Transverse colon (tissue), 3 donors: ENCODE data around the gene ZNF814.
"Not testable (repeated sequence)": the region's sequence is repeated elsewhere in the genome, so short reads cannot be mapped to it uniquely, and the experiment has no call there.

Experiments used
- POLR2A ChIP-seq: fragments of 450-650 bp; IDR thresholded peaks from one replicate; pipeline ENCODE4 v1.6.1; 2016; ENCODE audit warnings: antibody characterized with exemption, mild to moderate bottlenecking, moderate library complexity
- TF ChIP-seq, protein P1 (sequence below), 5 experiments: fragments of 200-600 bp in 3 of 5; fragments of 450-650 bp in 2 of 5; sonication (generic) in 3 of 5; IDR thresholded peaks; 1 replicate in 2 of 5; 2 replicates in 3 of 5; pipeline ENCODE4 v1.5.1; 2016 to 2017; ENCODE audit warnings: antibody characterized with exemption in 5 of 5, inconsistent platforms in 3 of 5, mild to moderate bottlenecking in 2 of 5, moderate library complexity in 1 of 5

DNA sequence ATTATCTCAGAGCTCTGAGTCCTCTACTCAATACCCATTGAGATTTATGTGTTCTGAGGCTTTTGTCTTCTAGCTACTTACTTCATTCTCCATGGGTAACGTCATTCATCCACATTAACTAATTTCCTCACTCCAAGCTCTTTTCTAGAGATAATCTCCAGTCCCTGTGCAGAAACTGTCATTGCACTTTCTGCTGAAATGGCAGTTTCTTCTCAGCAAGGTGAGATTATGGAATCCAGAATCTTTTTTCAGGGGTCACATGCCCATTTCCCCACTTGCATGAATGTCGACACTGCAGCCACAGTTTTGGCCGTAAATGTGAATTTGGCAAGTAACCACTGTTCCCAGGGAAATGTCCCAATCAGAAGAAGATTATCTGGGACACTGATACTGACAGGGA is 26.5 kb downstream of the ZNF814 start:
- TF ChIP-seq, protein P1, sequence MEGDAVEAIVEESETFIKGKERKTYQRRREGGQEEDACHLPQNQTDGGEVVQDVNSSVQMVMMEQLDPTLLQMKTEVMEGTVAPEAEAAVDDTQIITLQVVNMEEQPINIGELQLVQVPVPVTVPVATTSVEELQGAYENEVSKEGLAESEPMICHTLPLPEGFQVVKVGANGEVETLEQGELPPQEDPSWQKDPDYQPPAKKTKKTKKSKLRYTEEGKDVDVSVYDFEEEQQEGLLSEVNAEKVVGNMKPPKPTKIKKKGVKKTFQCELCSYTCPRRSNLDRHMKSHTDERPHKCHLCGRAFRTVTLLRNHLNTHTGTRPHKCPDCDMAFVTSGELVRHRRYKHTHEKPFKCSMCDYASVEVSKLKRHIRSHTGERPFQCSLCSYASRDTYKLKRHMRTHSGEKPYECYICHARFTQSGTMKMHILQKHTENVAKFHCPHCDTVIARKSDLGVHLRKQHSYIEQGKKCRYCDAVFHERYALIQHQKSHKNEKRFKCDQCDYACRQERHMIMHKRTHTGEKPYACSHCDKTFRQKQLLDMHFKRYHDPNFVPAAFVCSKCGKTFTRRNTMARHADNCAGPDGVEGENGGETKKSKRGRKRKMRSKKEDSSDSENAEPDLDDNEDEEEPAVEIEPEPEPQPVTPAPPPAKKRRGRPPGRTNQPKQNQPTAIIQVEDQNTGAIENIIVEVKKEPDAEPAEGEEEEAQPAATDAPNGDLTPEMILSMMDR (IDR thresholded peaks at IDR 0.05), result not testable (repeated sequence)
- TF ChIP-seq POLR2A, result not testable (repeated sequence)
